H9 (cell line): ENCODE data around the gene PRR12. TPM values are rescaled to one million over a fixed set of nuclear protein-coding genes. Genes with fewer than 3 reads are reported as not detected.

Experiments
- DNase-seq: peaks from one replicate; pipeline ENCODE4 v3.0.0-alpha.2; 2017
- H2AFZ ChIP-seq: one replicate; pipeline ENCODE4 v1.6.1; 2013; ENCODE audit warnings: mild to moderate bottlenecking, low read length, control low read depth, moderate library complexity
- H2AK5ac ChIP-seq: 2 replicates; pipeline ENCODE4 v1.6.1; 2013; ENCODE audit warnings: low read length, control low read depth, mixed read lengths; ENCODE audit not compliant: insufficient read length
- H2BK120ac ChIP-seq: one replicate; pipeline ENCODE4 v1.6.1; 2013; ENCODE audit warnings: low read depth, mild to moderate bottlenecking, low read length, control low read depth, inconsistent platforms; ENCODE audit not compliant: poor library complexity, severe bottlenecking
- H2BK12ac ChIP-seq: 2 replicates; pipeline ENCODE4 v1.6.1; 2013; ENCODE audit warnings: low read length, control low read depth, mixed read lengths, low read depth; ENCODE audit not compliant: insufficient read length
- H2BK15ac ChIP-seq: 2 replicates; pipeline ENCODE4 v1.6.1; 2013; ENCODE audit warnings: low read depth, low read length, control low read depth
- H2BK20ac ChIP-seq: one replicate; pipeline ENCODE4 v1.6.1; 2013; ENCODE audit warnings: low read depth, mild to moderate bottlenecking, low read length, control low read depth, inconsistent platforms; ENCODE audit not compliant: poor library complexity, severe bottlenecking
- H2BK5ac ChIP-seq: 2 replicates; pipeline ENCODE4 v1.6.1; 2013; ENCODE audit warnings: low read length, control low read depth, mixed read lengths; ENCODE audit not compliant: insufficient read length
- H3K14ac ChIP-seq: 2 replicates; pipeline ENCODE4 v1.6.1; 2013; ENCODE audit warnings: low read length, control low read depth; ENCODE audit not compliant: insufficient read depth
- H3K18ac ChIP-seq: 2 replicates; pipeline ENCODE4 v1.6.1; 2013; ENCODE audit warnings: low read depth, mild to moderate bottlenecking, mixed read lengths, low read length, control low read depth; ENCODE audit not compliant: insufficient read length
- H3K23ac ChIP-seq: 2 replicates; pipeline ENCODE4 v1.6.1; 2013; ENCODE audit warnings: low read length, control low read depth, mixed read lengths, low read depth; ENCODE audit not compliant: insufficient read length
- H3K23me2 ChIP-seq: 2 replicates; pipeline ENCODE4 v1.6.1; 2013; ENCODE audit warnings: low read depth, mild to moderate bottlenecking, mixed read lengths, low read length, control low read depth; ENCODE audit not compliant: insufficient read length, poor library complexity, severe bottlenecking
- H3K27ac ChIP-seq: 2 replicates; pipeline ENCODE4 v1.5.1; 2013; ENCODE audit warnings: low read length, control low read depth, mixed read lengths, low read depth; ENCODE audit not compliant: insufficient read length
- H3K27me3 ChIP-seq: 2 replicates; pipeline ENCODE4 v1.6.1; 2013; ENCODE audit warnings: low read length, control low read depth, inconsistent platforms; ENCODE audit not compliant: insufficient read depth
- H3K4ac ChIP-seq: 2 replicates; pipeline ENCODE4 v1.6.1; 2013; ENCODE audit warnings: low read depth, mild to moderate bottlenecking, control low read depth, inconsistent platforms, low read length, moderate library complexity
- H3K4me1 ChIP-seq: 2 replicates; pipeline ENCODE4 v1.6.1; 2013; ENCODE audit warnings: low read length, control low read depth, inconsistent platforms; ENCODE audit not compliant: insufficient read depth
- H3K4me2 ChIP-seq: 2 replicates; pipeline ENCODE4 v1.6.1; 2013; ENCODE audit warnings: low read length, control low read depth, mixed read lengths; ENCODE audit not compliant: insufficient read length, insufficient read depth
- H3K56ac ChIP-seq: 2 replicates; pipeline ENCODE4 v1.6.1; 2013; ENCODE audit warnings: low read depth, mild to moderate bottlenecking, mixed read lengths, low read length, control low read depth; ENCODE audit not compliant: insufficient read length
- H3K79me1 ChIP-seq: 2 replicates; pipeline ENCODE4 v1.6.1; 2013; ENCODE audit warnings: low read depth, mild to moderate bottlenecking, moderate library complexity, low read length, control low read depth, inconsistent platforms; ENCODE audit not compliant: insufficient read depth, poor library complexity, severe bottlenecking
- H3K79me2 ChIP-seq: 2 replicates; pipeline ENCODE4 v1.6.1; 2013; ENCODE audit warnings: low read length, control low read depth, inconsistent platforms; ENCODE audit not compliant: insufficient read depth
- H3K9ac ChIP-seq: 2 replicates; pipeline ENCODE4 v1.6.1; 2013; ENCODE audit warnings: low read length, control low read depth, mixed read lengths; ENCODE audit not compliant: insufficient read length; ENCODE audit errors: extremely low read depth
- H3K9me3 ChIP-seq: one replicate; pipeline ENCODE4 v1.6.1; 2013; ENCODE audit warnings: low read depth, low read length, inconsistent platforms; ENCODE audit not compliant: control insufficient read depth
- H3T11ph ChIP-seq: one replicate; pipeline ENCODE4 v1.6.1; 2013; ENCODE audit warnings: mild to moderate bottlenecking, low read length, control low read depth, inconsistent platforms
- H4K20me1 ChIP-seq: one replicate; pipeline ENCODE4 v1.6.1; 2013; ENCODE audit not compliant: control insufficient read depth, insufficient read length, insufficient read depth
- H4K5ac ChIP-seq: 2 replicates; pipeline ENCODE4 v1.6.1; 2013; ENCODE audit warnings: low read depth, mild to moderate bottlenecking, mixed read lengths, low read length, control low read depth; ENCODE audit not compliant: insufficient read length
- H4K8ac ChIP-seq: replicated peaks from 2 replicates; pipeline ENCODE4 v1.6.1; 2013; ENCODE audit warnings: low read length, control low read depth, mixed read lengths, low read depth; ENCODE audit not compliant: insufficient read length
- H4K91ac ChIP-seq: 2 replicates; pipeline ENCODE4 v1.6.1; 2013; ENCODE audit warnings: low read depth, mild to moderate bottlenecking, moderate library complexity, mixed read lengths, low read length, control low read depth; ENCODE audit not compliant: insufficient read length
- H3K27ac Mint-ChIP-seq, 3 experiments: 2 replicates in 2 of 3; 3 replicates in 1 of 3; pipeline ENCODE4 v1.8.0; 2020 to 2021; ENCODE audit warnings: mixed read lengths in 3 of 3, mild to moderate bottlenecking in 1 of 3, moderate library complexity in 1 of 3
- H3K27me3 Mint-ChIP-seq: 2 replicates; pipeline ENCODE4 v1.8.0; 2021; ENCODE audit warnings: low read depth, mild to moderate bottlenecking, moderate library complexity, mixed read lengths
- H3K36me3 Mint-ChIP-seq, 3 experiments: 2 replicates in 2 of 3; 3 replicates in 1 of 3; pipeline ENCODE4 v1.8.0; 2020 to 2021; ENCODE audit warnings: low read depth in 3 of 3, mixed read lengths in 3 of 3; ENCODE audit not compliant: insufficient read depth in 1 of 3
- H3K4me1 Mint-ChIP-seq, 2 experiments: 2 replicates each; pipeline ENCODE4 v1.8.0; 2020; ENCODE audit warnings: mixed read lengths in 2 of 2
- H3K4me3 Mint-ChIP-seq, 2 experiments: 2 replicates in 1 of 2; 3 replicates in 1 of 2; pipeline ENCODE4 v1.8.0; 2020 to 2021; ENCODE audit warnings: mild to moderate bottlenecking in 2 of 2, mixed read lengths in 2 of 2, moderate library complexity in 1 of 2
- H3K9me3 Mint-ChIP-seq, 2 experiments: 2 replicates in 1 of 2; 3 replicates in 1 of 2; pipeline ENCODE4 v1.8.0; 2020; ENCODE audit warnings: mild to moderate bottlenecking in 2 of 2, mixed read lengths in 2 of 2, moderate library complexity in 1 of 2
- CTCF ChIP-seq: fragments of 200-600 bp; sonication (generic); conservative IDR thresholded peaks from 3 replicates; pipeline ENCODE4 v1.8.0; 2021; ENCODE audit warnings: antibody characterized with exemption, mild to moderate bottlenecking
- WGBS: extraction: QIAGEN DNeasy Blood & Tissue Kit; methylation state at CpG from one replicate; pipeline ENCODE4 v1.1.7; 2013; ENCODE audit warnings: missing lambda C conversion rate, low lambda C conversion rate, mixed read lengths; ENCODE audit not compliant: insufficient read length; ENCODE audit errors: extremely low coverage; 5-methylcytosine and 5-hydroxymethylcytosine counted together
- total RNA-seq: library from RNA; stranded (reverse); gene quantifications from 2 replicates; pipeline ENCODE4 v1.2.1, GENCODE V29; 2021

Gene PRR12
- total RNA-seq, 1 experiment from 2014 or later: 65.9 TPM

DNA sequence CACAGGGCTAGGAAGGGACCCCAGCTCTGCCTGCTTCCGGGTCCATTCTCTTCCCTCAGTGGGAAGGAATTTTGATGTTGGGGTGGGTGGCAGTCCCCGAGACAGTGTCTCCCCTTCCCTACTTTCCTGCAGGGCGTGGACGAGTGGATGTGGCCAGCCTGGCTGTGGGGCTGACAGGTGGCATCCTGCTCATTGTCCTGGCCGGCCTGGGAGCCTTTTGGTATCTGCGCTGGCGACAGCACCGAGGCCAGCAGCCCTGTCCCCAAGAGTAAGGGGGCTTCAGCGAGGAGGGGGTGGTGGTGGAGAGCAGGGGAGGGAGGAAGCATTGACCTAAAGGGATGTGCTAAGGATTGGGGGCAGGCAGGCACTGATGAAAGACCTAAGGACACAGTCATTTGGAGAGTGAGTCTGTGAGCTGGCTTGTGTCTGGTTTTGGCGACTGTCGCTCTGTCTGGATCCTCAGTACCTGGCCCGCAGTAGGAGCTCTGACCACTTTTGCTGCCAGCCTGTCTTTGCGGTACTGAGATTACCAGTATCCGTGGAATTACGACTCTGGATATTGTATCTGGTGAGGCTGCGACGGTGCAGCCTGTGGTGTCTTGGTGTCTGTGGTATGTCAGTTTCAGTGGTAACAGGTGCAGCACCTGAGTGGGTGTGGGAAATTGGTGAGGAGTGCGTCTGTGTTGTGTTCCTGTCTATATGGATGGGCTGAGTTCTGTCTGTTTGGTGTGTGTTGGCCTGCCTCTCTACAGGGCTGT is 2.4 kb upstream of the PRR12 start:
- Histone ChIP-seq H3K9me3 (no peaks in the 10 kb centered on the region), H3T11ph (no peak overlapping the region), H3K23me2 (peaks cover 14% of the 10 kb centered on the region), H4K91ac (no peak overlapping the region), H3K56ac (no peak overlapping the region), H3K14ac (no peak overlapping the region), H3K4ac (no peak overlapping the region), H2BK15ac (no peak overlapping the region), H3K79me2 (no peaks in the 10 kb centered on the region), H2AFZ (no peak overlapping the region), H2AK5ac (no peak overlapping the region), H3K9ac (no peak overlapping the region), H3K27ac (no peak overlapping the region), H2BK12ac (no peak overlapping the region), H2BK5ac (no peak overlapping the region), H4K8ac (no peak overlapping the region), H3K79me1 (no peaks in the 10 kb centered on the region), H3K23ac (no peak overlapping the region), H3K18ac (no peak overlapping the region), H3K27me3 (no peaks in the 10 kb centered on the region), H2BK20ac (no peak overlapping the region), H4K5ac (no peak overlapping the region), H3K4me1 (no peaks in the 10 kb centered on the region; the same call in 1 of the 2 replicates), H2BK120ac (no peak overlapping the region), H3K4me2 (no peak overlapping the region), H4K20me1 (no peaks in the 10 kb centered on the region)
- Mint-ChIP-seq H3K27me3 (no peaks in the 10 kb centered on the region), H3K27ac (peak overlapping the region; percentile 43 to 95 (median 55); a peak in 5 of 7 replicates), H3K4me3 (peak overlapping the region in 1 of 2 experiments; percentile 53; a peak in 3 of 5 replicates), H3K4me1 (peaks cover 9 to 23% of the 10 kb centered on the region in 2 experiments), H3K36me3 (peaks cover 0 to 2% (median 2%) of the 10 kb centered on the region in 3 experiments; a peak in 5 of 7 replicates), H3K9me3 (no peaks in the 10 kb centered on the region; a peak in 2 of 5 replicates)
- TF ChIP-seq CTCF: no peak
- no peak for DNase-seq
- WGBS: no CpG with 5 or more reads among the region's 18 CpGs
